HG03521 (cell line): ENCODE results near the gene BDH1.
"Not testable (repeated sequence)": the region's sequence is repeated elsewhere in the genome, so short reads cannot be mapped to it uniquely, and the experiment has no call there.

Experiments
- ATAC-seq: cut with Tn5 transposase; IDR thresholded peaks from one replicate; pipeline ENCODE4 v1.9.1; 2021; ENCODE audit warnings: mild to moderate bottlenecking, moderate library complexity; ENCODE audit not compliant: unreplicated experiment

BDH1 gene

GRCh38 chr3:197578376-197578775 lies 22.6 kb upstream of the BDH1 start:
- ATAC-seq, result no peak

DNA sequence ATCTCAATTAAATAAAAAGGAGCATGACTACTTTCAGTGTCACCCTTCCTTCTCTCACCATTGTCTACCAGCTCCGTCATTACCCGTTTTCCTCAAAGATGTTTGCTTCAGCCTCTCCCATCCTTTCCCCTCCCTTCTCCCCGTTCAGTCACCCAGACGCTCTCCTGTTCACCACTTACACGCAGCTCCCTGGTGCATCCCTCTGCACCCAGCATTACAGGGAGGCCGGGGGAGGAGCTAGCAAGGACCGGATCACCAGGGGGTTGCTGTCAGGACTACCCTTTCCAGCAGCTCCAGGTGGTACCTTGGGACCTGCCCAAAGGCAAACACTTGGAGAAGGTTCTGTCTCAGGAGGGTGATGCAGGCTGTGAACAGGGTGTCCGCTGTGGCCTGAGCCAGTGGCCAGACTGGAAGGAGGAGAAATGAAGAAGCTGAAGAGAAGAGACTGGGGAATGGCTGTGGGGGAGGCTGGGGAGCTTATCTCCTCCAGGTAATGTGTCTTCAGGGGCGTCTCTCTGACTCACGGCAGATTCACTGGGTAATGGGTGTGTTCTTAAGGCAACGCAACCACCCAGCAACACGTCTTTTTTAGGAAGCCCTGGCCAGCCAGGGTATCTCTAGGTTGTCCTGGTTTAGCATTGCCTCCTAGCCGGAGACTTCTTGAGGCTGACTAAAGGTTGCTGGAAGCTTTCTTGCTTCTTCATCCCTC lies 21.8 kb upstream of the BDH1 start:
- no peak for ATAC-seq

DNA sequence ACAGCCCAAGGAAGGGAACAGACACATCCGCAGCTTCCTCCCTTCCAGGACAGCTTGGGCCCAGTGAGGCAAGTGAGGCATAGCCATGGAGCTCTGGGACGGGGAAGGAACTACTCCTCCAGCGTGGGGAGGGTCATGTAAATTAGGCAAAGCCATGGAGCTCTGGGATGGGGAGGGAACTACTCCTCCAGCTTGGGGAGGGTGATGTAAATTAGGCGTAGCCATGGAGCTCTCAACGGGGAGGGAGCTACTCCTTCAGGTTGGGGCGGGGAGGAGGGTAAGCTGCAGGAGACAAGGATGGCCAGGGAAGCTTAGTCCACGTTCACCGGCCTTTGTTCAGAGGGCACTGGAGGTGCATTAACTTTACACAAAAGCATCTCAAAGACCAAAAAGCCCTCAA lies 21.1 kb upstream of the BDH1 start:
- no peak for ATAC-seq

DNA sequence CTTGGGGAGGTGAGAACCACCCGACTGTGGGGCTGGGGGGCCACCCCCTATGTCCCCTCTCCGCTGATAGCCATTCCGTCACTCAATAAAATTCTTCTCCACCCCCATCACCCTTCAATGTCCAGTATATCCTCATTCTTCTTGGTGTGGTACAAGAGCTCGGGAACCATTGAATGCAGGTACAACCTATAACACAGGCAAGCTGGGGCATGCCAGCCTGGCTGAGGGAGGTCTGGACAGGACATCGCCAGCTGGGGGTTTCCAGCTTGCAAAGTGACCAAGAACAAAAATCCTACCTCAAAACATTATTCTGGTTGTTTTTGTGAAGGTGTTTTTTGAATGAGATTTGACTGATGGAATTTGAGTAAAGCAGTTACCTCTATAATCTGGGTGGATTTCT lies 19.6 kb upstream of the BDH1 start:
- ATAC-seq, result no peak

DNA sequence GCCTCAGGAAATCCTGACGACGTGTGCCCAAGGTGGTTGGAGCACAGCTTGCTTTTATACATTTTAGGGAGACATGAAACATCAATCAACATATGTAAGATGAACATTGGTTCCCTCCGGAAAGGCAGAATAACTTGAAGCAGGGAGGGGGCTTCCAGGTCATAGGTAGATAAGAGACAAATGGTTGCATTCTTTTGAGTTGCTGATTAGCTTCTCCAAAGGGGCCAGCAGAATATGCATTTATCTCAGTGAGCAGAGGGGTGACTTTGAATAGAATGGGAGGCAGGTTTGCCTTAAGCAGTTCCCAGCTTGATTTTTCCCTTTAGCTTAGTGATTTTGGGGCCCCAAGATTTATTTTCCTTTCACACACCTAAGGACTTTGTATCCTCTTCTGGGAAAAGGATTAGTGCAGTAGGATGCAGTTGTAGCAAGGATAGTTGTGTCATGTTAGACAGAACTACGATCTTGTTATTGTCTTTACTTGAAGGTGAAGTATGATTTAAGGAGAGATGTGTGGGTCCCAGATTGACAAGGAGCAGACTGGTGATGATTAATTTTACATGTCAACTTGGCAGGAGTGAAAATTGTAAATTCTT lies 18.7 kb upstream of the BDH1 start:
- not testable (repeated sequence) for ATAC-seq

DNA sequence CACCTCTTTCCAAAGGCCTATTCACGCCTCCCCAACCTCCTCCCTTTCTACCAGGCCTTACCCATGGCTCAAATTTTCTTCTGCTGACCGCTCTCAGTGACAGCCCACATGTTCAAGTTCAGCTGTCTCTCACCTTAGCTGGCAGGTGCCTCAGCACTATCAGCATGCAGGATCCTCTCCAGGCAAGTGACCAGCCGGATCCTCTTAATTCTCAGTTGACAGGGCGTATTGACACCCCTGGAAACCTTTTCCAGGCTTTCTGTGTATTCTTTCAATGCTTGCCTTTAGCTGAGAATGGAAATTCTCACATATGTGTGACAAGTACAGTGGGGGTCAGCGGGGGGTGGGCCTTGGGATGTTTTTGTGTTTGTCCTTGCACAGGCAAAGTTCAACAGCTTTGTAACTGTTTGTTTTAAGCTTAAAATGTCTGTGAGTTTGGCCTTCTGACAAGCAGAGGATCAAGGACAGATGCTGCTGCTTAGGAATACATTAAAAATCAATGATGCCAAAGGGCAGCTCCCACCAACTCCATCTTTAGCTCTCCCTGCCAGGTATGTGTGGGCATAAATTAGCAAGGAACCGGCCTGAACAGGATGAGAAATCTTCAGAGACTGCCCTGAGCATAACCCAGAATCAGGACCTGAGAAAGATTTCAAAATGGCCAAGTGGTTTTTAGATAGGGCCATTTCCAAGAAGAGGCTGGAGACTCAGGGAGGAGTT lies 17.4 kb upstream of the BDH1 start:
- ATAC-seq, result no peak

DNA sequence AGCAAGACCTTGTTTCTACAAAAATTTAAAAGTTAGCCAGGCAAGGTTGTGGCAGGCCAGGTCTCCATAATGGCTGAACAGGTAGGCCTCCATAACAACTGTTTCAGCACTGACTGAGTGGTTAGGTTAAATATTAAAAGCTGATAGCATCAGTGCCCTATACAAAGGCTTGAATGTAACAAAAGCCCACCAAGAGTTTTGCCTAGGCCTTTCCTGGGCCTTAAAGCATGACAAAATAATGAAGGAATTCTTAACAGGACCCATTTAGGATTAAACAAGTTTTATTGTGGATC lies 16.1 kb upstream of the BDH1 start:
- not testable (repeated sequence) for ATAC-seq

DNA sequence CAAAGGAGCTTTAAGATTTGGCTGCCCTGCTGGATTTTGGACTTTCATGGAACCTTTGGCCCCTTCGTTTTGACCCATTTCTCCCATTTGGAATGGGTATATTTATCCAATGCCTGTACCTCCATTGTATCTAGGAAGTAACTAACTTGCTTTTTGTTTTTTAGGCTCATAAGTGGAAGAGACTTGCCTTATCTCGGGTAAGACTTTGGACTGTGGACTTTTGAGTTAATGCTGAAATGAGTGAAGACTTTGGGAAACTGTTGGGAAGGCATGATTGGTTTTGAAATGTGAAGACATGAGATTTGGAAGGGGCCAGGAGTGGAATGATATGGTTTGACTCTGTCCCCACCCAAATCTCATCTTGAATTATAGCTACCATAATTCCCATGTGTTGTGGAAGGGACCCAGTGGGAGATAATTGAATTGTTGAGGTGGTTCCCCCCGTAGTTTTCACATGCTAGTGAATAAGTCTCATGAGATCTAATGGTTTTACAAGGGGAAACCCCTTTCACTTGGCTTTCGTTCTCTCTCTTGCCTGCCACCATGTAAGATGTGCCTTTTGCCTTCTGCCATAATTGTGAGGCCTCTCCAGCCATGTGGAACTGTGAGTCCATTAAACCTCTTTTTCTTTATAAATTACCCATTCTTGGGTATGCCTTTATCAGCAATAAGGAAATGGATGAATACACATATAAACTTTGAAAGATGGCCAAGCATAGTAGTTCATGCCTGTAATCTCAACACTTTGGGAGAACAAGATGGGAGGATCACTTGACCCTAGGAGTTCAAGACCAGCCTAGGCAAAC lies 15.5 kb upstream of the BDH1 start:
- not testable (repeated sequence) for ATAC-seq

- ATAC-seq, result not testable (repeated sequence)
These were observed 13.7 kb upstream of the BDH1 start for GRCh38 chr3:197569433-197569832.

GRCh38 chr3:197567904-197568681 lies 12.3 kb upstream of the BDH1 start:
- no peak for ATAC-seq

- ATAC-seq, result not testable (repeated sequence)
These were observed 10.4 kb upstream of the BDH1 start for GRCh38 chr3:197566155-197566554.

- ATAC-seq, result no peak
These were observed 8.5 kb upstream of the BDH1 start for GRCh38 chr3:197564097-197564843.

GRCh38 chr3:197562398-197563251 lies 6.9 kb upstream of the BDH1 start:
- ATAC-seq, result no peak

- ATAC-seq, result no peak
These were observed 6.2 kb upstream of the BDH1 start for GRCh38 chr3:197561926-197562325.

GRCh38 chr3:197559651-197560050 lies 3.9 kb upstream of the BDH1 start:
- no peak for ATAC-seq

GRCh38 chr3:197554562-197555280 lies 1.0 kb downstream of the BDH1 start:
- peak; percentile 97 for ATAC-seq

DNA sequence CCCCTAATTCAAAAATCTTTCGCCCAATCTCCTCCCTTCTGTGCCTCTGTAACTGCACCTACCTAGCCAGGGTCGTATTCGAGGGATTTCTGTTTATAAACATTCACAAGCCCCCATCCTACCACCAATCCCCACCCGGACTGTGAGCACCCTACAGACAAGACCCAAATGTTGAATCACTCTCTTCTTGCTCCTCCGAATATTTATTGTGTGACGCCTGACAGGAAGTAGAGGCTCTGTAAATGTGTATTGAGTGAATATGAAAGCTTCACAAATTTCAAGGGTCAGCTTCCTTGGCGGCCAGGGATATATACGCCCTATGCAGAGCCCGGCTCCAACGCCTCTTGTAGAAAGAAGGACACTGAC lies 1.6 kb downstream of the BDH1 start:
- ATAC-seq, result no peak

GRCh38 chr3:197552198-197552597 lies 3.6 kb downstream of the BDH1 start:
- ATAC-seq, result no peak

GRCh38 chr3:197550489-197550888 lies 5.3 kb downstream of the BDH1 start:
- no peak for ATAC-seq
